Measurements from ENCODE around the gene SPINT3. TPM values are rescaled to one million over a fixed set of nuclear protein-coding genes. Genes with fewer than 3 reads are reported as not detected.

The SPINT3 gene
- total and polyA plus RNA-seq, 5 donors: not detected

DNA sequence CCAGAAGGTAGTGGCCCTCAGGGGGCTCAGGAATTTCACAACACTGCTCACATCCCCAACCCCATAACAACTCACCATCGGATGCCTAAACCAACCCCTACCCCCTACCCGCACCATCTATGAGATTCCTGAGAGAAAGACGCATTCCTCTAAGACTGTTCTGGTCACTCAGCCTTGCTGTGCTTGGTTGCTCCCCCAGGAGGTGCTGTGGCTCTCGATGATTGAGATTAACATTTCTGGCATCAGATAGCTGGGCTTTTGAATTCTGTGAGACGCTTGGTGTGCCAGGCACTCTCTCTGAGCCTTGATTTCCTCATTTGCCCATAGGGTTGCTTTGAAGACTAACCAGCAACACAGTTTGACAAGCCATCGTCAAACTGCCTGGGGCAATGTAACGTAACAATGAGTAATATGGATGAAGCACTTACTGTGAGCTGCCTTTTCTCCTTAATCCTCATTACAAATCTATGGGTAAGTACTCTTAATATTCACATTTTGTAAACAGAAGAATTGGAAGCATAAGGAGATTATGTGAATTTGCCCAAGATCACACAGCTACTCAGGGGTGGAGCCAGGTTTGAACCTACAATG, 22.9 kb upstream of the SPINT3 start:
- Histone ChIP-seq H3K9me3 (ENCODE audit: control insufficient read depth, low read length) (no peaks in the 10 kb centered on the region), H3K4me1 (ENCODE audit: control insufficient read depth, insufficient read depth, low read length) (no peaks in the 10 kb centered on the region), H3K27ac (ENCODE audit: low read length) (no peak overlapping the region), H3K4me3 (ENCODE audit: low read length) (no peak overlapping the region), H3K27me3 (ENCODE audit: control insufficient read depth, insufficient read depth) (peaks cover 2% of the 10 kb centered on the region)
- intact Hi-C loops (cut with DNase I): no loop called here
- no peak for ATAC-seq
- DNase-seq: no peak
- 54% methylated on average over 7 of the region's 7 CpGs for WGBS

DNA sequence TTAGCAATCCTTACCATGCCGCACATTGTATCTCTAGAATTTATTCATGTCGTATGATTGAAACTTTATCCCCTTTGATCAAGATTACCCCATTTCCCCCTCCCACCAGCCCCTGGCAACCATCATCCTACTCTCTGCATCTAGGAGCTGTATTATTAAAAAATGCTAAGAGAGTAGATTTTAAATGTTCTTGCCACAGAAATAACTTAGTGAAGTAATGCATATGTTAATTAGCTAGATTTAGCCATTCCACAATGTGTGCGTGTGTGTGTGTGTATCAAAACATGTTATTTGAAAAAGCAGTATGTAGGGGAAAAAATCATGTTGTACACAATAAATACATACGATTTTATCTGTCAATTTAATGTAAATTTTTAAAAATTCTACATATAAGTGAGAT, 11.9 kb upstream of the SPINT3 start:
- Histone ChIP-seq H3K4me3 (ENCODE audit: low read length) (no peak overlapping the region), H3K9me3 (ENCODE audit: control insufficient read depth, low read length) (no peaks in the 10 kb centered on the region), H3K4me1 (ENCODE audit: control insufficient read depth, insufficient read depth, low read length) (no peaks in the 10 kb centered on the region), H3K27me3 (ENCODE audit: control insufficient read depth, insufficient read depth) (no peaks in the 10 kb centered on the region), H3K27ac (ENCODE audit: low read length) (no peak overlapping the region)
- 74% methylated on average over 4 of the region's 4 CpGs for WGBS
- intact Hi-C loops (cut with DNase I): no loop called here
- DNase-seq (no peak), ATAC-seq (no peak)

GRCh38 chr20:45523821-45524220, 8.4 kb upstream of the SPINT3 start:
- intact Hi-C loops (cut with DNase I): no loop called here
- Histone ChIP-seq H3K4me3 (ENCODE audit: low read length) (no peak overlapping the region), H3K27me3 (ENCODE audit: control insufficient read depth, insufficient read depth) (no peaks in the 10 kb centered on the region), H3K9me3 (ENCODE audit: control insufficient read depth, low read length) (peaks cover 3% of the 10 kb centered on the region), H3K27ac (ENCODE audit: low read length) (no peak overlapping the region), H3K4me1 (ENCODE audit: control insufficient read depth, insufficient read depth, low read length) (no peaks in the 10 kb centered on the region)
- WGBS: 68% methylated on average over 1 of the region's 1 CpG
- DNase-seq (no peak), ATAC-seq (no peak)

DNA sequence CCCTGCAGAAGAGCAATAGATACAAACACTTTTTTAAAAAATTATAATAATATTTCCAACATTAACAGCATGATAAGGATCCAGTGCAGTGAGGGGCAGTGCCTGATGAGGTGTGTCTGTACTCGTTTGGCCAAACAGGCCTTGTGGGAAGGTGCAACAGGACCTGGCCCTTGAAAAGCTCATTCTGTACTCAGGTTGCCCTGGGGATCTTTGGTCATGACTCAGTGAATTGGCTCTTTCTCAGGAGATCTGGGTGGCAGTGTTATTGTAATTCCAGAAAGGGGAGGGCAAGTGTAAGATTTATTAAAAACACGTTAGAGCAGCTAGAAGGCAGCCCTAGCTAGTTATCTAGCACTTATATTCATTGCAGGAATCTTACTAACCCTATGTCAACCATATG, 2.9 kb upstream of the SPINT3 start:
- Histone ChIP-seq H3K4me1 (ENCODE audit: control insufficient read depth, insufficient read depth, low read length) (no peaks in the 10 kb centered on the region), H3K27ac (ENCODE audit: low read length) (no peak overlapping the region), H3K4me3 (ENCODE audit: low read length) (no peak overlapping the region), H3K27me3 (ENCODE audit: control insufficient read depth, insufficient read depth) (no peaks in the 10 kb centered on the region), H3K9me3 (ENCODE audit: control insufficient read depth, low read length) (peaks cover 3% of the 10 kb centered on the region)
- ATAC-seq: no peak
- intact Hi-C loops (cut with DNase I): no loop called here
- no peak for DNase-seq
- 55% methylated on average over 2 of the region's 2 CpGs for WGBS

- intact Hi-C loops (cut with DNase I): no loop called here
Observed at GRCh38 chr20:45510242-45510862, 5.1 kb downstream of the SPINT3 start.

DNA sequence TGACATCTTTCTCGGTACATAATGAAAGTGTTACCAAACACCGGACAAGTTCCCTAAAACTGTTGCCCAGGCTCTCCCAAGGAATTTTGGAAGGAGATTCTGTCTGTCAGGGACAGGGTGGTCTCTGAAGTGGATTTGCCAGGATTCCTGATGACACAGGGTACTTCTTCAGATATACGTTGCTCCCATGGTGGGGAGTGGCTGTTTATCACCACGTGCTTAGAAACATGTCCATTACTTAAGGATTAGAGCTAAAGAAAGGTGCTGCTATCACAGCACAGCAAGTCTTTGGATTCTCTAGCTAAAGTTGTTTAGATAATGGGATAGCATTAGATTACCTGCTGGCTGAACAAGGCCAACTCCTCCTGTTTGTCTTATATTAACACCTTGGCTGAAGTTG, 6.3 kb downstream of the SPINT3 start:
- intact Hi-C loops (cut with DNase I): no loop called here
- Histone ChIP-seq H3K4me3 (ENCODE audit: low read length) (no peak overlapping the region), H3K27ac (ENCODE audit: low read length) (no peak overlapping the region), H3K9me3 (ENCODE audit: control insufficient read depth, low read length) (no peaks in the 10 kb centered on the region), H3K27me3 (ENCODE audit: control insufficient read depth, insufficient read depth) (no peaks in the 10 kb centered on the region), H3K4me1 (ENCODE audit: control insufficient read depth, insufficient read depth, low read length) (no peaks in the 10 kb centered on the region)
- WGBS: 62% methylated on average over 4 of the region's 4 CpGs
- ATAC-seq (no peak), DNase-seq (no peak)

More at GRCh38 chr20:45510242-45510862, 5.1 kb downstream of the SPINT3 start:
- no peaks in the 10 kb centered on the region for H3K4me1 ChIP-seq (ENCODE audit: control insufficient read depth, insufficient read depth, low read length)
- H3K9me3 ChIP-seq (ENCODE audit: control insufficient read depth, low read length): no peaks in the 10 kb centered on the region
- WGBS: 61% methylated on average over 5 of the region's 5 CpGs
- no peaks in the 10 kb centered on the region for H3K27me3 ChIP-seq (ENCODE audit: control insufficient read depth, insufficient read depth)
- H3K4me3 ChIP-seq (ENCODE audit: low read length): no peak overlapping the region
- DNase-seq: no peak
- ATAC-seq: no peak
- H3K27ac ChIP-seq (ENCODE audit: low read length): no peak overlapping the region

DNA sequence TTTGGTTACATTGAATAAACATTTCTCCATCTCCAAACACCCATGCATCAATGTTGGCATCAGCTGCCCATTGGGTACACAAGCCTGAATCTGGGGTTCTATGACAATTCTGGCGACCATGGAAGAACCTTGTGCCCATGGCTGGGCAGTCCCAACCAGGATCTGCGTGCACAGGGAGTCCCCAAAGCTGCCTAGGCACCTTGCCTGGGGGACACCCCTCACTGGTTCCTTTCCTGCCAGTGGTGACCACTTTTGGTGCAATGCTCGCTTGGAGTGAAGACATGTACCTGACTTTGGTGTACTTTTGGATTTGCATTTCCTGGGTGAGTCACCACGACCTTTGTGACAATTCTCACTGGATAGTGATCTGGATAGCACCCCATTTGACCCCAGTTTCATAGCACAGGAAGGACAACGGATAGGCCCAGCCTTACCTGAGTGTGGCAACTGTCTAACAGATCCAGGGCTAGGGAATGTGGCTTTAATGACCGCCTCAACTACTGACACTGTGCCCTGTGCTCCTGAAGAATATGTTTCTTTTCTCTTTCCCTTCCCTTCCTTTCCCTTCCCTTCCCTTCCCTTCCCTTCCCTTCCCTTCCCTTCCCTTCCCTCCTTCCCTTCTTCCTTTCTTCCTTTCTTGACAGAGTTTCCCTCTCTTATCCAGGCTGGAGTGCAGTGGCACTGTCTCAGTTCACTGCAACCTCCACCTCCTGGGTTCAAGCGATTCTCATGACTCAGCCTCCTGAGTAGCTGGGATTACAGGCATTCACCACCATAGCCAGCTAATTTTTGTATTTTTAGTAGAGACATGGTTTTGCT, 7.1 kb downstream of the SPINT3 start:
- ATAC-seq (no peak), DNase-seq (no peak)
- intact Hi-C loops (cut with DNase I): no loop called here
- Histone ChIP-seq H3K4me3 (ENCODE audit: low read length) (no peak overlapping the region), H3K4me1 (ENCODE audit: control insufficient read depth, insufficient read depth, low read length) (no peaks in the 10 kb centered on the region), H3K27me3 (ENCODE audit: control insufficient read depth, insufficient read depth) (no peaks in the 10 kb centered on the region), H3K9me3 (ENCODE audit: control insufficient read depth, low read length) (no peaks in the 10 kb centered on the region), H3K27ac (ENCODE audit: low read length) (no peak overlapping the region)
- 68% methylated on average over 7 of the region's 7 CpGs for WGBS

GRCh38 chr20:45507011-45507820, 8.2 kb downstream of the SPINT3 start:
- Histone ChIP-seq H3K9me3 (ENCODE audit: control insufficient read depth, low read length) (no peaks in the 10 kb centered on the region), H3K27me3 (ENCODE audit: control insufficient read depth, insufficient read depth) (no peaks in the 10 kb centered on the region), H3K27ac (ENCODE audit: low read length) (no peak overlapping the region), H3K4me1 (ENCODE audit: control insufficient read depth, insufficient read depth, low read length) (no peaks in the 10 kb centered on the region), H3K4me3 (ENCODE audit: low read length) (no peak overlapping the region)
- intact Hi-C loops (cut with DNase I): no loop called here
- 81% methylated on average over 5 of the region's 5 CpGs for WGBS
- ATAC-seq (no peak), DNase-seq (no peak)

DNA sequence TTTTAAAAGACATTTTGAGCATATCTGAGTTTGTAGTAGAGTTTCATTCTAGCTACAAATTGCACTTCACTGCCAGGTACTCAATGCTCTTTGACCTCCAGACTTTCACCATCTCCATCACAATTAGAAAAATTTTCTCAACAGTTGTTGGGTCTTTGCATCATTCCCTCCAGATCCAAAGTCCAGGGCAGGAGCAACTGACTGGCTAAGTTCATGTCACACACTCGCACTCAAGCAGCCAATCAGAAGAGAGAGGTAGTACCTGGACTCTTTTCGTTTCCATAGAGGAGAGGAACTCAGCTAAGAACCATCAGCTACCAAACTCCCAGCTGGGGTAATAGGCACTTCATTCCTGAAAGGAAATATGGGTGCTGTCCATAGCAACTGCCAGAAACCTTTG, 9.0 kb downstream of the SPINT3 start:
- no peaks in the 10 kb centered on the region for H3K4me1 ChIP-seq (ENCODE audit: control insufficient read depth, insufficient read depth, low read length)
- ATAC-seq (no peak), DNase-seq (no peak)
- intact Hi-C loops (cut with DNase I): no loop called here
- no peak overlapping the region for H3K27ac ChIP-seq (ENCODE audit: low read length)
- H3K4me3 ChIP-seq (ENCODE audit: low read length): no peak overlapping the region
- WGBS: 74% methylated on average over 2 of the region's 2 CpGs
- no peaks in the 10 kb centered on the region for H3K9me3 ChIP-seq (ENCODE audit: control insufficient read depth, low read length)
- no peaks in the 10 kb centered on the region for H3K27me3 ChIP-seq (ENCODE audit: control insufficient read depth, insufficient read depth)

DNA sequence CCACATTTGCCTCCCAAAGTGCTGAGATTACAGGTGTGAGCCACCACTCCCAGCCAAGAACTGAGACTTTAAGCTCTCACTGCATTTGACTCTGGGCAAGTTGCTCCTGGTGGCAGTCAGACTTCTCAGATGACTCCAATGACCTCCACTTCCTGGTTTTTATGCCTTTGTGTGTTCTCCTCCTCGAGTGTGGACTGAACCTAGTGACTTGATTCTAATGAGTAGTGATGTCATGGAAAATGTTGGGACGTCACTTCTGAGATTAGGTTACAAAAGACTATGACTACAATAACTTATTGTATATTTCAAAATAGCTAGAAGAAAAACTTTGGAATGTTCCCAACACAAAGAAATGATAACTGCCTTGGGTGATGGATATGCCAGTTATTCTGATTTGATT, 12.0 kb downstream of the SPINT3 start:
- no peaks in the 10 kb centered on the region for H3K27me3 ChIP-seq (ENCODE audit: control insufficient read depth, insufficient read depth)
- no peak overlapping the region for H3K4me3 ChIP-seq (ENCODE audit: low read length)
- ATAC-seq (no peak), DNase-seq (no peak)
- H3K27ac ChIP-seq (ENCODE audit: low read length): no peak overlapping the region
- intact Hi-C loops (cut with DNase I): no loop called here
- WGBS: 45% methylated on average over 2 of the region's 2 CpGs
- no peaks in the 10 kb centered on the region for H3K4me1 ChIP-seq (ENCODE audit: control insufficient read depth, insufficient read depth, low read length)
- H3K9me3 ChIP-seq (ENCODE audit: control insufficient read depth, low read length): no peaks in the 10 kb centered on the region

DNA sequence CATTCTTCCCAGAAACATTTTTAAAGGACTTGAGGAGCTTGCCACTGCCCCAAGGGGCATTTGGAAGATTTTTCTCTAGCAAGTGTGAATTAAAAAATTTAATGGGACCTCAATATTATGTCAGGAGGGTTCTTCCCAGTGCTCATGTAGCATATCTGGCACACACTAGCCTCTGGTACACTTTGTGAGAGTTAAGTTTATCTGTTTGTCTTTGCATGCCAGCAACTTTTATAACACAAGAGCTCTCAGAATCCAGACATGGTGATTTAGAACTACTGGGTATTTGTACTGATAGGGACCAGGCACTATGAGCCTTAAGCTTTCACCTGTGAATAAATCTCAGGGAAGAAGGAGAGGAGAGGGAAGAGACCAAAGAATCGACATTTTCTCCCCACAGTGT, 12.9 kb downstream of the SPINT3 start:
- DNase-seq (no peak), ATAC-seq (no peak)
- Histone ChIP-seq H3K27ac (ENCODE audit: low read length) (no peak overlapping the region), H3K4me3 (ENCODE audit: low read length) (no peak overlapping the region), H3K4me1 (ENCODE audit: control insufficient read depth, insufficient read depth, low read length) (no peaks in the 10 kb centered on the region), H3K27me3 (ENCODE audit: control insufficient read depth, insufficient read depth) (no peaks in the 10 kb centered on the region), H3K9me3 (ENCODE audit: control insufficient read depth, low read length) (no peaks in the 10 kb centered on the region)
- intact Hi-C loops (cut with DNase I): no loop called here
- 56% methylated on average over 1 of the region's 1 CpG for WGBS
